Smooth muscle cell of the brain vasculature (primary cell): ENCODE data around the gene PLEK2.
"Not testable (repeated sequence)": the region's sequence is repeated elsewhere in the genome, so short reads cannot be mapped to it uniquely, and the experiment has no call there.

Experiments
- DNase-seq: peaks from one replicate; pipeline ENCODE4 v3.0.0-alpha.2; 2012; ENCODE audit warnings: low read depth, low spot score

PLEK2 gene

DNA sequence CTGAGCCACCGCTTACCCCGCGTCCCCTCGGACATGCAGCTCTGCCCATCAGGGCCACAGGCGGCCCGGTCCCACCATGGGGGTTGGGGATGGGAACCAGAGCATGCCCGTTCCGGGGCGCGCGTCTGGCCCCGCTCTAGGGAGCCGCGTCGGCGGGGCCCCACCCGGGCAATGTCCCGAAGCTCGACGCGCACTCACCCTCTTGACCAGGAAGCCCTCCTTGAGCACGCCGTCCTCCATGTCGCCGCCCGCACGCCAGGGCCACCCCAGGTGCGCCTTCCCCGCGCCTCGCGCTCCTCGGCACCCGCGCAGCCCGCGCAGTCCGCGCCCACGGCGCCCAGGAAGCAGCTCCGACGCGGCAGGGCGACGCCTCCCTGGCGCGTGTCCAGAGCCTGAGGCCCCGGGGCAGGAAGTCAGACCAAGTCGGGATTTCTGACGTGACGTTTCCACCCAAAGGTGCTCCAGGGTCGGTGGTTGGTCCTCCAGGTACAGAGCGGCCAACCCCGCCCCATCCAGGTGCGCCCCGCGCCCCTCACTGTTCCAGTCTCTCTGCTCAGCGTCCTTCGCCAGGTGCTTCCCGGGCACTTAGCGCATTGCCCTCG lies at the start of gene PLEK2:
TSS of gene PLEK2 (minus strand) at position 346 of the 602 bp plus-strand sequence. CDS start at position 240, 106 bp downstream.
- DNase-seq: no peak

DNA sequence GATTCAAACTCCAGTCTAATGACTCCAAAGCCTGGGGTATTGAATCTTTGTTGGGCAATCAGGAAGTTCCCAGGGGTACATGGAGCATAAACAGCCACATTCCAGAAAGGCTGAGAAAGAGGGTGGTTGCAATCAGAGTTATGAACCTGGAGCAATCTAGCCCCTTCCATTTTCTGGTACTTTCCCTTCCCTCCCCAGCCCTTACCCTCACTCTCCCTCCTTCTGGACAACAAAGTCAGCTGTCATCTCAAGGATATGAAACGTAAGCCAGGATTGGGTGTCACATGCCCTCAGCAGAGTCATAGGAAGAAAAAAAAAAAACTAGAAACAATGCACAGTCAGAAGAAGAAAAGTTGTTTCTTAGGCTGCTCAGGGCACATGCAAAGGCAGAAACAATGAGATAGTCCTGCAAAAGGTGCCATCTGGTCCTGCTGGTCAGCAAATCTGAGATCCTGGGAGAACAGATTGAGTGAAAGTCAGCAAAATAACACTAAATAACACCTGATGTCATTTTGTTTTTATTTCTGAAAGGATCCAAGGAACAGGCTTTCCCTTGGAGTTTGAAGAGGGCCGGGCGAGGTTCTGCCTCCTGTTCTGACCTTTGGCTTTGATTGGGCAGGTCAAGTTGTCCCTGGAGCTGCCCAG lies 49.5 kb upstream of the PLEK2 start:
- no peak for DNase-seq

DNA sequence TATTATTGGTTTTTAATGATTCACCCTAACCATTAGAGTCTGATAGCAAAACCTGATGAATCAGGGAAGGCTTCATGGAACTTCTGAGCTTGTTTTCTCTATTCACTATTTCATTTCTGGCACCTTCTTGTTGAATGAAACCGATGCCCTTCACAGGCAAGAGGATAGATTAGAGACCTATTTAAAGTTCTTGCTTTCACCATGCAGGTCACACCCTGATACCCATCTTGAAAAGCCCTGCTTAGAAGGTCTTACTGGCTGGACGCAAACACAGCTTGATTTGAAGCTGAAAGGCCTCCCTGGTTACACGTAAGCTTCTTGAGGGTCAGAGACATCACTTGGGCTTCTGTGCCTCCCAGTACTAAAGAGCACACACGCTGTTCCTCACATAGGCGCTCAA lies 47.4 kb upstream of the PLEK2 start:
- DNase-seq: no peak

GRCh38 chr14:67457782-67458181 lies 45.8 kb upstream of the PLEK2 start:
- DNase-seq: no peak

DNA sequence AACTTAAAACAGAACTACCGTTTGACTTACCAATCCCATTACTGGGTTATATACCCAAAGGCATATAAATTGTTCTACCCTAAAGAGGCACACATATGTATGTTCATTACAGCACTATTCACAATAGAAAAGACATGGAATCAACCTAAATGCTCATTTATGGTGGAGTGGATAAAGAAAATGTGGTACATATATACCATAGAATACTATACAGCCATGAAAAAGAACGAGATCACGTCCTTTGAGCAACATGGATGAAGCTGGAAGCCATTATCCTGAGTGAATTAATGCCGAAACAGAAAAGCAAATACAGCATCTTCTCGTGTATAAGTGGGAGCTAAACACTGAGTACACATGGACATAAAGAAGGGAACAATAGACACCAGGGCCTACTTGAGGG lies 44.8 kb upstream of the PLEK2 start:
- DNase-seq: no peak

DNA sequence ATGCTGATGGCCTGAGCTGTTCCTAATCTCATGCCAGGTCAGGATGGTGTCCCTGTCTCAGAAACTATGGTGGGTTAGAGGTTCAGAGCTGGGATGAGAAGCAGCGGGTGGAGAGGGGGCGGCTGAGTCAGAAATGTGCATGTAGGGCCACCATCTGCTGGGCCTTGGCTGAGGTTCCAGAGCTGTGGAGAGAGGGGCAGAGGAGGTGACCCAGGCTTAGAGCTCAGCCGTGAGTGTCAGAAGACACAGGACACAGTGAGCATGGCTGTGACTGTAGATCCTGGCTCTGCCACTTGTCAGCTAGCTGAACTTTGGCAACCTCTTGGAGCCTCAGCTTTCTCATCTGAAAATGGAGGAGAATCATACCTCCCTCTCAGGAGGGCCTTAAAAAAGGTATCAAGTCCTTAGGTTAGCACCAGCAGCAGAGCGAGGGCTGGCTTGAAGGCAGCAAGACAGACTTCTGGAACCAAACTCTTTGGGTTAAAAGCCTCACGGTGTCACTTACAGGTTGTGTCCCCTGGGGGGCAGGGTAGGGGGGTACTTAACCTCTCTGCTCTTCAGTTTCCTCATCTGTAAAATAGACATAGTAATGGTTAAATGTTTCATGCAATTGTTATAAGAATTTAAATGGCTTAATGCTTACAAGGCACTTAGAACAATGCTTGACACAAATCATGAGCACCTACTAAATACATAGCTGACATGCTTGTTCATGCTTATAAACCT lies 41.8 kb upstream of the PLEK2 start:
- DNase-seq: no peak

DNA sequence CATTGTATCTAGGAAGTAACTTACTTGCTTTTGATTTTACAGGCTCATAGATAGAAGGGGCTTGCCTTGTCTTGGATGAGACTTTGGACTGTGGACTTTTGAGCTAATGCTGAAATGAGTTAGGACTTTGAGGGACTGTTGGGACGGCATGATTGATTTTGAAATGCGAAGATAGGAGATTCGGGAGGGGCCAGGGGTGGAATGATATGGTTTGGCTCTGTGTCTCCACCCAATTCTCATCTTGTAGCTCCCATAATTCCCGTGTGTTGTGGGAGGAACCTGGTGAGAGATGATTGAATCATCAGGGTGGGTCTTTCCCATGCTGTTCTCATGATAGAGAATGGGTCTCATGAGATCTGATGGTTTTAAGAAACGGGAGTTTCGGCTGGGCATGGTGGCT lies 39.7 kb upstream of the PLEK2 start:
- DNase-seq: not testable (repeated sequence)

- DNase-seq: no peak
These were observed 37.1 kb upstream of the PLEK2 start for GRCh38 chr14:67449096-67449495.

DNA sequence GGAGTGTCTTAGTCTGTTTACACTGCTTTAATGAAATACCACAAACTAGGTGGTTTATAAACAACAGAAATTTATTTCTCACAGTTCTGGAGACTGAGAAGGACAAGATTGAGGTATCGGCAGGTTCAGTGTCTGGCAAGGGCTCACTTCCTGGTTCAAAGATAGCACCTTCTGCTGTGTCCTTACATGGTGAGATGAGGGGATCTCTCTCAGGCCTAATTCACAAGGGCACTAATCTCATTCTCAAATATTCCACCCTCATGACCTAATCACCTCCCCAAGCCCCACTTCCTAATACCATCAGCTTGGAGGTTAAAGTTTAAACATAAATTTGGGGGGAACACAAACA lies 35.0 kb upstream of the PLEK2 start:
- no peak for DNase-seq

DNA sequence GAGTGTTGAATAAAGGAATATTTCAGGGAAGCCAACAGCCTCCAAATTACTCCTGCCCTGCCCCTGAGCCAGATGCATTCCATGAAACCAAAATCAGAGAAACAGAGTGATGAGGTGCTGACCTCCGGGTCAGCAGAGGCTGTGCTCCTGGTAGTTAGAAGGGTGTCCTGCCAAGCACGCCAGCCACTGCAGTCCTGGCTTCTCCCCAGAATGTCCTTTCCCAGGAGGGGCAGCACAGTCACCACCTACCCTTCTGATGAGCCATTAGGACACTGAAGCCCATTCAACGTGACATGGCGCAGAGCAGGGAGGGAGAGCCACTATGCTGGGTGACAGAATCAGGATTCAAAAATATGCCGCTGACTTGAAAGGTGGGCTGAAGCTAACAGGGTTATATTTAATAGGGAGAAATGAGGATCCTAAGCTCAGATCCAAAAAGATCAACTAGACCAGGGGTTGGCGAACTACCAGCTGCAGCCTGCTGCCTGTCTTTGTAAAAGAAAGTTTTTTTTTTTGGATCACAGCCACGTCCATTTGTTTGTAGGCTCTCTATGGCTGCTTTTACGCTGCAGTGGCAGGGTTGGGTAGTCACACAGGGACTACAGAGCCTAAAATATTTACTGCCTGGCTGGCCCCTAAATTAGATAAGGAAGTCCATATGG lies 34.5 kb upstream of the PLEK2 start:
- no peak for DNase-seq

- no peak for DNase-seq
These were observed 32.4 kb upstream of the PLEK2 start for GRCh38 chr14:67444395-67444794.

GRCh38 chr14:67442139-67442906 lies 30.4 kb upstream of the PLEK2 start:
- no peak for DNase-seq

DNA sequence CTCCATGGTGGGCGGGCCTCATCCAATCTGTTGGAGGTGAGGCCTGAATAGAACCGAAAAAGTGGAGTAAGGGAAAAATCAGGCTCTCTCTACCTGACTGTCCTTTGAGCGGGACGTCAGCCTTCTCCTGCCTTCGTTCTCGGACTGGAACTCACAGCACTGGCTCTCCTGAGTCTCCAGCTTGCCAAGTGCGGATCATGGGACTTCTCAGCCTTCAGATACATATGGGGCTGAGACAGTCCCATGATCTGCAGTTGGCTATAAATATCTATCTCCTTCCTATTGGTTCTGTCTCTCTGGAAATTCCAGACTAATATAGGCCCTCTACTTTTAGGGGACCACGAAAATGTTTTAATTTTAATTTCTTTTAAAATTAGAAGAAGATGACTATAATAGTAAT lies 29.7 kb upstream of the PLEK2 start:
- DNase-seq: no peak

- no peak for DNase-seq
These were observed 29.3 kb upstream of the PLEK2 start for GRCh38 chr14:67441256-67441655.

DNA sequence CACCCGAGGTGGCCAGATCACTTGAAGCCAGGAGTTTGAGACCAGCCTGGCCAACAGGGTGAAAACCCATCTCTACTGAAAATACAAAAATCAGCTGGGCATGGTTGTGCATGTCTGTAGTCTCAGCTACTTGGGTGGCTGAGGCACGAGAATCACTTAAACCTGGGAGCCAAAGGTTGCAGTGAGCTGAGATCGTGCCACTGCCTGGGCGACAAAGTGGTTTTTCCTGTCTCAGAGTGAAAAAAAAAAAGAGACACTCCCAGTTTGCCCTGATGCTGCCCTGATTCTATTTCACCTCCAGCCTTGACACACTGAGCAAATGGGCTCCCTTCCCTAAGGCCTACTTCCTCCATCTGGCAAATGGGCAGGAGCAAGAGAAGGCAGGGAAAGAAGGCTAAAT lies 28.5 kb upstream of the PLEK2 start:
- DNase-seq: no peak

DNA sequence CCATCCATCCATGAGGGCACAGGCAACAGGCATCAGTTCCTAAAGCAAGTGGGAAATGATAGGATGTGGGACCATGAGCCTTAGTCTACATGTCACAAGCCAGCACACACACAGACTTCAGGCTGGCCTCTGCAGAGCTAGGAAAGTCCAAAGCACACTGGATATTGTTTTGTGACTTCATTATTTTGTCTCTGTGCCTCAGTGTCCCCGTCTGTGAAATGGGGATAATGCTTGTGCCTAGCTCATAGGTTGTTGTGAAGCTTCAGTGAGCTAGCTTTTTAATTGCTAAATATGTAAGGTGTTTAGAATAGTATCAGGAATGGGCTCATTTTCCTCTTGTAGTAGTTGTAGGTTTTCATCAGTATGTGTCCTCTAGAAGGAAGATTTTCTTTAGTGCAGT lies 27.0 kb upstream of the PLEK2 start:
- DNase-seq: no peak

DNA sequence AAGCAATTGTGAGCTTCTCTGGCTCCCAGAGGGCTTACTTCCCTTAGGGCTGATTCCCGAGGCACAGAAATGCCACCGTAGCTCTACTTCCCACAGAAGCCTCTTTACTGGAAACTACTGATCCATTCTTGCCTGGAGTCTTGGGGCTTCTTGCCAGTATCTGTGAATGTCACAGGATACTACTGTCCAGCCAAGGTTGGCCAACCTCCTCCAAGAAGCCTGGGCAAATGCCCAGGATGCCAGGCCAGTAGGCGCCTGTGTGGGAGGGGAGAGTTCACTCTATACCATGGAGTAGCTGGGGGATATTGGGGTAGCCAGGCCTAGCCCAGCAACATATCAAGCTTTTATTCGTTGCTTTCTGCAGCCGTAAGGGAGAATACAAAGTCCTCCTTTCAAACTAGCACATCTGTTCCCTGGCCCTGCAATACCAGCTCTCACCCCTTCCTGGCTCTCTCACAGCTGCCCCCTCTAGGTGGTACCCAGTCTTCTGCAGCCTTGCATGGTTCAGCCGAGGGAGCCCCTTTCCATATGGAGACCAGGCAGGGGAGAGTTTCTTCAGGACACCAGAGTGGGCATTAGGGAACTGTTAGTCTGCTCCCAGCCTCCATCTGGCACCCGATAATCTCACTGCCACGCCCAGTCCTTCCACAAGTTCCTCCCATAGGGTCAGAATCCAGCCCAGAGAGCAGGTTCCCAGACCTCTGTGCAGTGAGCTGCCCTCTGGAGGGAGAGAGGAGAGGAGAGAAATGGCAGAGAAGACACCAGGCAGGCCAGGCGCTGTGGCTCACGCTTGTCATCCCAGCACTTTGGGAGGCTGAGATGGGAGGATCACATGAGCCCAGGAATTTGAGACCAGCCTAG lies 24.3 kb upstream of the PLEK2 start:
- no peak for DNase-seq

- DNase-seq: no peak
These were observed 23.6 kb upstream of the PLEK2 start for GRCh38 chr14:67435603-67436002.

GRCh38 chr14:67432050-67432564 lies 20.1 kb upstream of the PLEK2 start:
- no peak for DNase-seq

- no peak for DNase-seq
These were observed 17.7 kb upstream of the PLEK2 start for GRCh38 chr14:67429510-67430205.
